Endothelial cell (in vitro differentiated cells): ENCODE results near the gene SEC14L1. TPM values are rescaled to one million over a fixed set of nuclear protein-coding genes. Genes with fewer than 3 reads are reported as not detected.
A peak's percentile ranks its signal among the peaks of the same experiment; 100 is the strongest.

Source experiments
- DNase-seq: peaks from one replicate; pipeline ENCODE4 v3.0.0; 2021; ENCODE audit warnings: low spot score
- H3K27ac Mint-ChIP-seq: one replicate; pipeline ENCODE4 v1.8.0; 2021; ENCODE audit warnings: mixed read lengths, inconsistent platforms; ENCODE audit not compliant: unreplicated experiment
- H3K27me3 Mint-ChIP-seq: one replicate; pipeline ENCODE4 v1.8.0; 2021; ENCODE audit warnings: mild to moderate bottlenecking, moderate library complexity, mixed read lengths, inconsistent platforms; ENCODE audit not compliant: unreplicated experiment
- H3K36me3 Mint-ChIP-seq: one replicate; pipeline ENCODE4 v1.8.0; 2021; ENCODE audit warnings: mild to moderate bottlenecking, low read depth, mixed read lengths, inconsistent platforms; ENCODE audit not compliant: unreplicated experiment
- H3K4me1 Mint-ChIP-seq: one replicate; pipeline ENCODE4 v1.8.0; 2021; ENCODE audit warnings: mild to moderate bottlenecking, mixed read lengths, inconsistent platforms; ENCODE audit not compliant: unreplicated experiment
- H3K4me3 Mint-ChIP-seq: one replicate; pipeline ENCODE4 v1.8.0; 2021; ENCODE audit warnings: mild to moderate bottlenecking, mixed read lengths, inconsistent platforms; ENCODE audit not compliant: unreplicated experiment
- H3K9me3 Mint-ChIP-seq: one replicate; pipeline ENCODE4 v1.8.0; 2021; ENCODE audit warnings: mixed read lengths, inconsistent platforms; ENCODE audit not compliant: unreplicated experiment
- CTCF ChIP-seq: fragments of 200-600 bp; sonication (generic); IDR thresholded peaks from one replicate; pipeline ENCODE4 v1.5.0; 2021; ENCODE audit warnings: antibody characterized with exemption; ENCODE audit not compliant: unreplicated experiment
- total RNA-seq: library from RNA; stranded (reverse); fragmentation: NEBNext Ultra II Directional; extraction: Animal tissue kit (Norgen Biotek cat#: 25700); gene quantifications from one replicate; pipeline ENCODE4 v1.2.1, GENCODE V29; 2021; ENCODE audit not compliant: unreplicated experiment

Gene SEC14L1
- total RNA-seq, 1 donor from 2014 or later: 315 TPM

GRCh38 chr17:77174928-77175661 is 34.3 kb downstream of the SEC14L1 start:
- Mint-ChIP-seq H3K27ac (peak overlapping the region; percentile 15), H3K4me1 (peaks cover 51% of the 10 kb centered on the region), H3K9me3 (peaks cover 21% of the 10 kb centered on the region), H3K27me3 (peaks cover 5% of the 10 kb centered on the region), H3K4me3 (peak overlapping the region; percentile 86), H3K36me3 (peaks cover 82% of the 10 kb centered on the region)
- TF ChIP-seq CTCF: no peak
- no peak for DNase-seq

- Mint-ChIP-seq H3K27me3 (peaks cover 8% of the 10 kb centered on the region), H3K9me3 (peaks cover 21% of the 10 kb centered on the region), H3K36me3 (peaks cover 82% of the 10 kb centered on the region), H3K4me3 (no peak overlapping the region), H3K27ac (no peak overlapping the region), H3K4me1 (peaks cover 53% of the 10 kb centered on the region)
- no peak for TF ChIP-seq CTCF
- DNase-seq: no peak
These were observed 36.4 kb downstream of the SEC14L1 start for GRCh38 chr17:77177002-77177741.

- TF ChIP-seq CTCF: no peak
- no peak for DNase-seq
- Mint-ChIP-seq H3K36me3 (peaks cover 73% of the 10 kb centered on the region), H3K4me3 (no peak overlapping the region), H3K4me1 (peaks cover 53% of the 10 kb centered on the region), H3K9me3 (peaks cover 20% of the 10 kb centered on the region), H3K27me3 (peaks cover 9% of the 10 kb centered on the region), H3K27ac (no peak overlapping the region)
These were observed 37.3 kb downstream of the SEC14L1 start for GRCh38 chr17:77178050-77178449.

- no peak for DNase-seq
- H3K9me3 Mint-ChIP-seq: peaks cover 14% of the 10 kb centered on the region
- peaks cover 7% of the 10 kb centered on the region for H3K27me3 Mint-ChIP-seq
- peaks cover 68% of the 10 kb centered on the region for H3K36me3 Mint-ChIP-seq
- H3K27ac Mint-ChIP-seq: no peak overlapping the region
- peaks cover 51% of the 10 kb centered on the region for H3K4me1 Mint-ChIP-seq
- H3K4me3 Mint-ChIP-seq: no peak overlapping the region
- no peak for TF ChIP-seq CTCF
These were observed 37.8 kb downstream of the SEC14L1 start for GRCh38 chr17:77178563-77178962.
